ENCODE results near the gene ACKR3.

The ACKR3 gene

DNA sequence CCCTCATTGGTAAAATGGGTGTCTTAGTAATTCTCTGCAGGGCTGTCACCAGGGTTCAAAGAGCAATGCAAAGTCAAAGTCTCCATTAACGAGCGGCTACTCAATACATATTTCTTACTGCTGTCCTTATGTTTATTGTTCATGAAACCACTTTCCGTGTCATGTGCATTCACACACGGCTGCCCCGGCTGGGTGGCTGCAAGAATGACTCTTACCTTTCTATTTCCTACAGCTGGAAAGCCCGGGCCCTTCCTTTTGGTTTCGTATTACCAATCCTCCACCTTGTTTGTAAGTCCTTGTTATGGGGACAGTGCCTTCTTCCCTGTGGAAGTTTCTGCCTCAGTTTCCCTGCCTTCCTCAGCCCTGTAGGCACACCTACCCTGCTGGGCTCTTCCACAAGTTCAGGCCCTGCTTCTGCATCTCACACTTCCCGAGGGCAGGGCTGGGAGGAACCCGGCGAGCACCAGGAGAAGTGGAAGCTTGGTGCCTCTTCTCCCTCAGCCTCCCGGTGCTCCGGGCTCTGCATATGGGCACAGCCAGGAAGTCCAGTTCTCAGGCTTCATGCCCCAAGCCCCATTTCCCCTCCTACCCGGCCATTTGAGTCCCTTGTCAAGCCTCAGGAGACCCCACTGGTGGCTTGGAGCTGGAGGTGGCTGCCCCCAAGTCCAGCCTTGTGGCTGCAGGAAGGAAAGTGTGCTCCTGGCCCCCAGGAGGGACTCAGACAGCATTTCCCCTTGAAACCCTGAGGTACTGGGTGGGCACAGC lies 18.7 kb upstream of the ACKR3 start:
- FAIRE-seq: no peak

- FAIRE-seq: no peak
These were observed 18.0 kb upstream of the ACKR3 start for GRCh38 chr2:236551471-236552211.

- FAIRE-seq: no peak
These were observed 17.4 kb upstream of the ACKR3 start for GRCh38 chr2:236552212-236552542.

DNA sequence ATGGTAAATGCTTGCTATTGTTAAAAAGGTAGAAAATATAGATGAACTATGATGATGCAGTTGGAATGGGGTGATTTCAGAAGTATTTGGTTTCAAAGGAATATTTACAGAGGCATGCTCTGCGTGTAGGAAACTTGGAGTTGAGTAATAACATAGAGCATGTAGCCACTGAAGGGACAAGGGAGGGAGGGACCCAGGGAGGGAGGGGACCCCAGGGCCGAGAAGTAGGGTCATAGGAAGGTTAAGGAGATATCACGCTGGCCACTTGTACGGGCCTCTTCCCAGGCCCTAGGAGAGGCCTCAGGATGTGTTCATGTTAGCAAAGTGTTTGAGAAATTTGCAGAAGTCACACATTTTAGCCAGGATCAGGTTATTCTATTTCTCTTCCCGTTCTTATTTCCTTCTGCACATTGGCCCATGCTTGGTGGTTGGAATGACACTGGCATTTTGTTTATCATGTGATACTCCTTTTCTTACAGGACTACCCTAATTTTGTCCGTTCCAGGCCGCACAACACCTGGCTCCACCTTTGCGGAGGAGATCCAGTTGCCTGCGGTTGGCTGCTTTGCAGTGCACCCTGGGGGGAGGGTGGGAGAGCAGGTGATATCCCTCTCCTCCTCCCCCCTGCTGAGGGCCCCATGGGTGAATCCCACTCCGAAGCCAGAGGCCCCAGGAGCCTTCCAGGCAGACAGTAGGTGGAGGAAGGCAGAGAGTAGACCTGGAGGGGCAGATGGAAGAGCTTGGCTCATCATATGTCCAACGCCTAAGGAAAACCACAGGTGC lies 16.9 kb upstream of the ACKR3 start:
- FAIRE-seq: no peak

DNA sequence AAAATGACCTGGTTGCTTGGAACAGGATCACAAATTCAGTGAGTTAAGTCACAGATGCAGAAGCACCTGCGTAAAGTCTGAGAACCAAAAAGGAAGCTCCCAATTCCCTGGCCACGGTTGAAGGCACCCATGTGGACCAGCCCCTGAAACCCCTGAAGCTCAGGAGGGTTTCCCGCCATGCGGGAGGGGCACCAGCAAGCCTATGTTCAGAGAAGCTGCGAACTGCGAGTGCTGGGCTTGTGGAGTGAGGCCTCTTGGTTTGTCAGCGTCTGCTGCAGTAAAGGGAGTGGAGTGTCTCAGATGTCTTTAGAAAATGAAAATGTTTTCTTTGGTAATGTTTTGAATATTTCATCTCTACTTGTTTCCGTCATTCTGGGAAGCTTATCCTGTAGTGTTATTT lies 16.1 kb upstream of the ACKR3 start:
- FAIRE-seq: no peak

DNA sequence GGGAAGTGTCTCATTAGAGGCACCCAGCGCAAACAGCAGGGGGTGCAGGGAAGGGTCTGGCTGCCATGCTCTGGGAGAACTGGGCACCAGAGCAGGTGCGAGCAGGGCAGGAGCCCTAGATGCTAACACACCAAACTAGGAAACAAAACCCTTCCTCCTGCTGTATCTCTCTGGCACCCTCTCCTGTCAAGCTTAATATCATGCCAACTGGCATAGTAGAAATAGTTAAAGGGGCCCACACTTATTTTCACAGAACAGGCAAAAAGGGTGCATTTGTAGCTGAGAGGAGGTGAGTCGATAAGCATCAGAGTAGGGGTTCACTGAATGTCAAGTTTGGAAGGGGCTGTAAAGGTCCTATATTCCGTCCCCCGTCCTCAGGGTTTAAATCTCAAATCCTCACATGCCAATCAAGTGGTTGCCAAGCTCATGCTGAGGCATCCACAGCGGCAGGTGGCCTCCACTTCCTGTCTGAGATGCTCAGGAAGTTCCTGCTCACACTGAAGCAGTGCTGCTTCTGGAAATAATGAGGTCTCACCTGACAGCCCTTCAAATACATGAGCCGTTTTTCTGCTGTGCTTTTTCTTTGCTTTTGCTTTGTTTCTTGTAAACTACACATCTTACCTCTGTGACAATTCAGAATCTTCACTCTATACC lies 14.9 kb upstream of the ACKR3 start:
- no peak for FAIRE-seq

- no peak for FAIRE-seq
These were observed 14.1 kb upstream of the ACKR3 start for GRCh38 chr2:236555481-236555880.

DNA sequence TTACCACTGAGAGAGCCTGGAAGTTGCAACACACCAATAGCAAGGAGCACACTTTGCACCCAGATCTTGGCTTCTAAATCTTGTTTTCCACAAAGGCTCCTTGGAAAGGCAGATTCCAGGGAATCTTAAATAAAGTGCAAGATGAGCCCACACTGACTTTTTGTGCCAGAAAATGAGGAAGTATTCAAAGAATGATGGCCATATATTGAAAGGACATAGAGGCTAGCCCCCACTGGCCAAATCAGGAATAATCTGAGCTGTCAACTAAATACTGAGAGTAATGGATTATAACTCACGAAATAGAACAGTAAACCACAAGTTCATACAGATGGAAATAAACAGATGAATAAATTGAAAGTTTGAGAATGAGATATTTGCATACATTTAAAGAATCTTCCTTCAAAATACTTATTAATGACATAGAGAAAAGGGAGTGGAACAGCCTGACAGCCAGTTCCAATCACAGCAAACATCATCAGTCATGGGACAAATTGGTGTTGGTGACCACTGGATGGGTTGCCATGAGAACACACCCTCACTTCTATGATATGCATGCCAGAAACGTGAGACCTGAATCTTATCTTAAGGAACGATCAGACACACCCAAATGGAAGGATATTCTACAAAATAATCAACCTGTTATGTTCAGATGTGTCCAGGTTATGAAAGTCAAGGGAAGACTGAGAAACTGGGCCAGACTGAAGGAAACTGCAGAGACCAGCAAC lies 12.2 kb upstream of the ACKR3 start:
- FAIRE-seq: no peak

- no peak for FAIRE-seq
These were observed 11.6 kb upstream of the ACKR3 start for GRCh38 chr2:236558036-236558435.

DNA sequence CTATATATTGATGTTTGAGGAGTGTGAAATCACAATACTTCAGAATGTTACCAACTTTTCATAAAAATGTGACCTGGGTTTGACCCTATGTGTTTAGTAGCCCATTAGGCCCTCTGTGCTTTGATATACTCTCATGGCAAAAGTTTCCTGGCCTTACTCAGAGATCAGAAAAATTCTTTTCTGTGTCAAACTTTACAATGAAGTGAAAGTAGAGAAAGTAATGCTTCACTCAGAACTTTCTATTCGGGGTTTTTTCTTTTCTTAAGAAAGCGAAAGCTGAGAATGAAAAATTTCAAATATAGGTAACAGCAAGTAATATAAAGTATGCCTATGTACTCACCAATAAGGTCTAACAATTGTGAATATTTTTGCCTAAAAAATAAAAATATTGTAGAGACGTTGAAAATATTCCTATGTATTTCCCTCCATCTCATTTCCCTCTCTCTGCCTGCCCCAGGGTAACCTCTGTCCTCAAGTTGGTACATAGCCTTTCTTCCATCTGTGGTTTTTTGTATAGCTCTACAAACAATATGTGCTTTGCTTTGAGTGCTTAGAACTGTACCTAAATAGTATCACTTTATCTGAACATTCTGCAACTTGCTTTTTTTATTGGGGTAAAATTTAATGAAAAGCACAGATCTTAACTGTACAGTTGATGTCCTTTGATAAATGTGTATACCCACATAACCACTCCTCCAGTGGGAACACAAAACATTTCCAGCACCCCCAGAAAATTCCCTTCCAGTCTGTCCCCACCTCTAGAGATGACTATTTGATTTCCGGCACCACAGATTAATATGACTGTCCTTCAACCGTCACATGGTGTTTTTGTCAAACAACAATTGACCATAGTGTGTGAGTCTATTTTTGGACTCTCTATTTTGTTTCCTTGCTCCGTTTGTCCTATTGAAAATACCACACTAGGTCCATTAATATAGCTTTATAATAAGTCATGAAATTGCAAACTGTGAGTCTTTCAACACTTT lies 10.3 kb upstream of the ACKR3 start:
- no peak for FAIRE-seq

GRCh38 chr2:236561874-236562273 lies 7.8 kb upstream of the ACKR3 start:
- FAIRE-seq: no peak

GRCh38 chr2:236562434-236562833 lies 7.2 kb upstream of the ACKR3 start:
- FAIRE-seq: no peak

GRCh38 chr2:236563953-236564352 lies 5.7 kb upstream of the ACKR3 start:
- no peak for FAIRE-seq

DNA sequence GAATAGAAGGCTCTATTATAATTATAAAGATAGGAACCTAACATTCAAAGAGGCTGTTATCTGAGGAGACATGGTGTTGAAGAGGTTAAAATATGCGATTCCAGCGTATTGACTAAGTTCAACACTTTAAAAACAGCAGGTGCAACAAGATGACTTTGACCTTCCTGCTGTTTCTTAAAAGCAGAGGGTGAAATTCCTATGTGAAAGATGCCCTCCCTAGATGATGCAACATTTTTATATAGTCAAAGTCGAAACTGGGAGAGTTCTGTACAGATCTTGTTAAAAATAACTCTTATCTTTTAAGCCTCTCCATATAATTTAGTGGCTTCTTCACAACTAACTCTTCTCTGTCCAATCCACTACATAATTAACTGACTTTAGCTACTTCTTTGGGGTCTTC lies 4.4 kb upstream of the ACKR3 start:
- no peak for FAIRE-seq

DNA sequence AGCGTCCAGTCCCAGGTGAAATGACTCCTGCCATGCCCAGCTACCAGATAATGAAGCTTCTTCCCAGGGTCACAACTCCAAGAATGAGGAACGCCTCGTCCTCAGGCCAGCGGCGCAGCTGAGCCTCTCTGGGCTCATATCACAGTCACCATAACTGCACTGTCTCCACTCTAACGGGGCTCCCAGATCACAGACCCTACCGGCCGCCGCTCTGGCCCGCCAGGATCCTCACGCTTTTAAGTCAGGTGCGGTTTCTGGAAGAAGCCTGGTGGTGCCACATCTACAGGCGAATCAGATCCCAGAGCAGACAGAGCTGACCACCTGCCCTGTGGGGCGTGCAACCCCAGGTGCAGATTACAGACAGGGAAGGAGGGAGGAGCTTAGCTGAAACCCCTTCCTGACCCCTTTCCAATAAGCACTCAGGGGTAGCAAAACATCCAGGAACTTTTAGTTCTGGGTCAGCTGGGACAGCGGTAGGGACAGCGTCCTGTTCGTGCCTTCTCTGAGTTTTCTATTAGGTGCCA lies 3.7 kb upstream of the ACKR3 start:
- FAIRE-seq: no peak

DNA sequence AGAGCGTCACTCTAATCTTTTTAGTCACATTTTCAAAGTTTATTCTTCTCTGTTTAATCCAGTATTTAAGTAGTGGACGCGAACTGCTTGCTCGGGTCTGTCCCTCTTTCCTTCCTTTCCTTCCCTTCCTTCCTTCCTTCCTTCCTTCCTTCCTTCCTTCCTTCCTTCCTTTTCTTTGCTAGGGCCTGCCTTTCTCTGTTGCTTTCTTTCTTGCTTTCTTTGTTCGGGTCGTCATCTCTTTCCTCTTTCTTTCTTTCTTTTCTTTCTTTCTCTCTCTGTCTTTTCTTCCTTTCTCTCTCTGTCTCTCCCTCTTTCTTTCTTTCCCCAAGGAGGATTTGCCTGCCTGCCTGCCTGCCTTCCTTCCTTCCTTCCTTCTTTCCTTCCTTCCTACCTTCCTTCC lies 3.0 kb upstream of the ACKR3 start:
- FAIRE-seq: no peak

GRCh38 chr2:236568068-236568921 lies 1.3 kb upstream of the ACKR3 start:
- FAIRE-seq: no peak

DNA sequence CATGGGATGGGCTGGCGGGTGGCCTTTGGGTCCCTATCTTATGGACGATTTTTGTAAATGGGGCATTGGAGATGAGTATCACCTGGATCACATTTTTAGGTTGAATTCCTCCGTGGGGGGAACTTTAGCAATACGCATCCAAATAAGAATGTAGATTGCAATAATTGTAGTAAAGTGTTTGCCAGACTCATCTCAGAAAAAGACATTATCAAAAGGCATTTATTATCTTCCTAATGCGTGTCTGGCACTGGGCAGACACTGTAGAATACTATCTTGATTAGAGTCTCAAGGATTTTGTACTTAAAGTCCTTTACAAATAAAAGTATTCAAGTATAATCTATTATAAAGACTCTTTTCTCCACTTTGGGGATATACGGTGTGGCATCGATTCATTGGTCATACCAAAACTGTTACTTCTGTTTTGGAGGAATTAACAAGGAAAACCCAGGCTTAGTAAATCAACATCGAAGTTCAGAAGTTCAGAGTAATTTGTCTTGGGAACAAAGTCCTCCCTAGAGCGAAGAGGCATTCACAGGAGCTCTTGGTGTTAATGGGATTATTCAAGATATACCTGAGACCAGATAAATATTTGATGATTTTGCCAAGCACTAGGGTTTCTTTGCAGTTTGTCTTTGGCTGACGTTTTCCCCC lies 578 bp upstream of the ACKR3 start:
- FAIRE-seq: no peak

GRCh38 chr2:236570081-236570868 lies 650 bp downstream of the ACKR3 start:
- no peak for FAIRE-seq

Data from colon (tissue), 2 donors.